Loucy (cell line): ENCODE data around the gene PANK1.

Experiments
- H2AFZ ChIP-seq: fragments of 200-600 bp; sonication (generic); 2 replicates; pipeline ENCODE4 v1.6.0; 2016; ENCODE audit warnings: antibody characterized with exemption, mild to moderate bottlenecking, low read length, moderate library complexity
- H3F3A ChIP-seq: fragments of 200-600 bp; 2 replicates; pipeline ENCODE4 v1.6.0; 2016; ENCODE audit warnings: antibody characterized with exemption, low read depth, mild to moderate bottlenecking
- H3K27me3 ChIP-seq: fragments of 200-600 bp; sonication (generic); 2 replicates; pipeline ENCODE4 v1.6.1; 2014; ENCODE audit warnings: low read length, mild to moderate bottlenecking; ENCODE audit not compliant: insufficient read depth, poor library complexity, severe bottlenecking
- H3K36me3 ChIP-seq: fragments of 200-600 bp; sonication (generic); 2 replicates; pipeline ENCODE4 v1.6.1; 2016; ENCODE audit warnings: low read length; ENCODE audit not compliant: insufficient read depth
- H3K4me1 ChIP-seq: fragments of 200-600 bp; sonication (generic); 2 replicates; pipeline ENCODE4 v1.5.1; 2014; ENCODE audit warnings: low read length, mild to moderate bottlenecking; ENCODE audit not compliant: insufficient read depth, poor library complexity, severe bottlenecking
- H3K4me2 ChIP-seq: fragments of 200-600 bp; sonication (generic); 2 replicates; pipeline ENCODE4 v1.6.0; 2014; ENCODE audit warnings: antibody characterized with exemption, low read length, low read depth, mild to moderate bottlenecking; ENCODE audit not compliant: poor library complexity, severe bottlenecking
- H3K4me3 ChIP-seq: fragments of 200-600 bp; sonication (generic); 2 replicates; pipeline ENCODE4 v1.5.1; 2014; ENCODE audit warnings: low read length, mild to moderate bottlenecking, mixed read lengths; ENCODE audit not compliant: poor library complexity, severe bottlenecking
- H3K79me2 ChIP-seq: fragments of 200-600 bp; sonication (generic); 2 replicates; pipeline ENCODE4 v1.6.1; 2014; ENCODE audit warnings: low read length; ENCODE audit not compliant: insufficient read depth
- H3K9ac ChIP-seq: fragments of 200-600 bp; sonication (generic); 2 replicates; pipeline ENCODE4 v1.6.0; 2014; ENCODE audit warnings: mild to moderate bottlenecking, low read depth, low read length, moderate library complexity; ENCODE audit not compliant: poor library complexity, severe bottlenecking
- H3K9me2 ChIP-seq: fragments of 200-600 bp; sonication (generic); replicated peaks from 2 replicates; pipeline ENCODE4 v1.6.1; 2016; ENCODE audit warnings: low read depth, low read length, mixed read lengths
- H3K9me3 ChIP-seq: fragments of 200-600 bp; sonication (generic); 2 replicates; pipeline ENCODE4 v1.6.1; 2014; ENCODE audit warnings: mild to moderate bottlenecking, antibody characterized with exemption, low read length, low read depth; ENCODE audit not compliant: insufficient read depth
- H4K20me1 ChIP-seq: fragments of 200-600 bp; sonication (generic); 2 replicates; pipeline ENCODE4 v1.6.0; 2014; ENCODE audit warnings: antibody characterized with exemption, low read length, mild to moderate bottlenecking; ENCODE audit not compliant: insufficient read depth, poor library complexity, severe bottlenecking
- CTCF ChIP-seq: fragments of 200-600 bp; sonication (generic); conservative IDR thresholded peaks from 2 replicates; pipeline ENCODE4 v1.5.1; 2014; ENCODE audit warnings: mild to moderate bottlenecking, antibody characterized with exemption, low read length
- EZH2phosphoT487 ChIP-seq: fragments of 200-600 bp; IDR thresholded peaks from 2 replicates; pipeline ENCODE4 v1.6.1; 2018; ENCODE audit warnings: antibody characterized with exemption, mild to moderate bottlenecking, moderate library complexity, borderline replicate concordance

The PANK1 gene

GRCh38 chr10:89555688-89556445, 89.2 kb downstream of the PANK1 start:
- Histone ChIP-seq H3K79me2 (no peaks in the 10 kb centered on the region), H3F3A (no peaks in the 10 kb centered on the region), H2AFZ (no peak overlapping the region), H3K4me3 (no peak overlapping the region), H3K4me1 (no peaks in the 10 kb centered on the region), H3K36me3 (no peaks in the 10 kb centered on the region), H3K9me2 (no peaks in the 10 kb centered on the region), H3K27me3 (no peaks in the 10 kb centered on the region), H3K9me3 (no peaks in the 10 kb centered on the region), H3K4me2 (no peak overlapping the region), H3K9ac (no peak overlapping the region), H4K20me1 (no peaks in the 10 kb centered on the region)
- TF ChIP-seq EZH2phosphoT487, result no peak
- peak; percentile 44 for TF ChIP-seq CTCF

GRCh38 chr10:89554433-89554832, 90.6 kb downstream of the PANK1 start:
- H3K79me2 ChIP-seq, result no peaks in the 10 kb centered on the region
- H4K20me1 ChIP-seq, result no peaks in the 10 kb centered on the region
- H3K9me3 ChIP-seq, result no peaks in the 10 kb centered on the region
- no peaks in the 10 kb centered on the region for H3F3A ChIP-seq
- H3K36me3 ChIP-seq, result no peaks in the 10 kb centered on the region
- TF ChIP-seq CTCF, result no peak
- no peak for TF ChIP-seq EZH2phosphoT487
- no peaks in the 10 kb centered on the region for H3K27me3 ChIP-seq
- no peak overlapping the region for H2AFZ ChIP-seq
- H3K4me2 ChIP-seq, result no peak overlapping the region
- no peaks in the 10 kb centered on the region for H3K9me2 ChIP-seq
- H3K9ac ChIP-seq, result no peak overlapping the region
- no peaks in the 10 kb centered on the region for H3K4me1 ChIP-seq
- H3K4me3 ChIP-seq, result no peak overlapping the region

- no peaks in the 10 kb centered on the region for H3K36me3 ChIP-seq
- H3K9me2 ChIP-seq, result no peaks in the 10 kb centered on the region
- no peak overlapping the region for H2AFZ ChIP-seq
- no peaks in the 10 kb centered on the region for H3K4me1 ChIP-seq
- no peak overlapping the region for H3K4me3 ChIP-seq
- H3K9me3 ChIP-seq, result no peaks in the 10 kb centered on the region
- no peak overlapping the region for H3K9ac ChIP-seq
- no peaks in the 10 kb centered on the region for H3F3A ChIP-seq
- no peaks in the 10 kb centered on the region for H3K79me2 ChIP-seq
- TF ChIP-seq CTCF (no peak), EZH2phosphoT487 (no peak)
- H3K27me3 ChIP-seq, result no peaks in the 10 kb centered on the region
- no peak overlapping the region for H3K4me2 ChIP-seq
- no peaks in the 10 kb centered on the region for H4K20me1 ChIP-seq
Observed at GRCh38 chr10:89553064-89553734, 91.8 kb downstream of the PANK1 start.
